Mesendoderm (in vitro differentiated cells): ENCODE data around the gene SIVA1.

Experiments
- DNase-seq: peaks from one replicate; pipeline ENCODE4 v3.0.0; 2013
- H2AK5ac ChIP-seq: 2 replicates; pipeline ENCODE4 v1.6.1; 2013; ENCODE audit warnings: low read length, inconsistent platforms
- H2BK120ac ChIP-seq: 2 replicates; pipeline ENCODE4 v1.6.1; 2013; ENCODE audit warnings: low read depth, mild to moderate bottlenecking, low read length, moderate library complexity, mixed read lengths
- H2BK15ac ChIP-seq: replicated peaks from 2 replicates; pipeline ENCODE4 v1.6.1; 2013; ENCODE audit warnings: low read depth, mild to moderate bottlenecking, moderate library complexity
- H2BK5ac ChIP-seq: 2 replicates; pipeline ENCODE4 v1.6.1; 2013; ENCODE audit warnings: low read length, inconsistent platforms
- H3K18ac ChIP-seq: 2 replicates; pipeline ENCODE4 v1.6.1; 2013; ENCODE audit warnings: mild to moderate bottlenecking, low read length, mixed read lengths
- H3K23ac ChIP-seq: one replicate; pipeline ENCODE4 v1.6.1; 2013; ENCODE audit warnings: low read length
- H3K27ac ChIP-seq: 2 replicates; pipeline ENCODE4 v1.5.1; 2013; ENCODE audit warnings: low read depth, mild to moderate bottlenecking, inconsistent platforms, low read length, moderate library complexity
- H3K27me3 ChIP-seq: 2 replicates; pipeline ENCODE4 v1.6.1; 2013; ENCODE audit warnings: low read length, control low read depth, mild to moderate bottlenecking, inconsistent platforms; ENCODE audit not compliant: insufficient read depth, poor library complexity
- H3K36me3 ChIP-seq: 2 replicates; pipeline ENCODE4 v1.6.1; 2013; ENCODE audit warnings: low read length, inconsistent platforms; ENCODE audit not compliant: control insufficient read depth, insufficient read depth
- H3K4ac ChIP-seq: one replicate; pipeline ENCODE4 v1.6.1; 2013; ENCODE audit warnings: low read depth, mild to moderate bottlenecking, low read length, moderate library complexity
- H3K4me1 ChIP-seq: 2 replicates; pipeline ENCODE4 v1.6.1; 2013; ENCODE audit warnings: low read depth, low read length, inconsistent platforms; ENCODE audit not compliant: control insufficient read depth
- H3K4me2 ChIP-seq: 2 replicates; pipeline ENCODE4 v1.6.1; 2013; ENCODE audit warnings: low read length
- H3K4me3 ChIP-seq: 2 replicates; pipeline ENCODE4 v1.5.1; 2013; ENCODE audit warnings: mild to moderate bottlenecking, low read length
- H3K56ac ChIP-seq: one replicate; pipeline ENCODE4 v1.6.1; 2013; ENCODE audit warnings: low read length
- H3K79me1 ChIP-seq: 2 replicates; pipeline ENCODE4 v1.6.1; 2013; ENCODE audit warnings: low read length, inconsistent platforms
- H3K79me2 ChIP-seq: 2 replicates; pipeline ENCODE4 v1.6.1; 2013; ENCODE audit warnings: mild to moderate bottlenecking, low read length; ENCODE audit not compliant: control insufficient read depth, insufficient read depth
- H3K9ac ChIP-seq: 2 replicates; pipeline ENCODE4 v1.6.1; 2013; ENCODE audit warnings: low read length, inconsistent platforms
- H4K5ac ChIP-seq: one replicate; pipeline ENCODE4 v1.6.1; 2013; ENCODE audit warnings: low read length
- H4K8ac ChIP-seq: one replicate; pipeline ENCODE4 v1.6.1; 2013; ENCODE audit warnings: low read depth, mild to moderate bottlenecking, control low read depth, low read length, moderate library complexity
- WGBS: extraction: QIAGEN DNeasy Blood & Tissue Kit; methylation state at CpG from one replicate; pipeline ENCODE4 v1.1.7; 2013; ENCODE audit warnings: low lambda C conversion rate, missing lambda C conversion rate; ENCODE audit not compliant: insufficient coverage; ENCODE audit errors: extremely low coverage; 5-methylcytosine and 5-hydroxymethylcytosine counted together

Gene SIVA1

GRCh38 chr14:104735830-104736642 is 16.9 kb upstream of the SIVA1 start:
- H3K27ac ChIP-seq = no peak overlapping the region

GRCh38 chr14:104738375-104739019 is 14.4 kb upstream of the SIVA1 start:
- H3K18ac ChIP-seq = no peak overlapping the region
- H4K5ac ChIP-seq = no peak overlapping the region
- H3K23ac ChIP-seq = no peak overlapping the region
- no peak overlapping the region for H4K8ac ChIP-seq
- no peak overlapping the region for H3K4me2 ChIP-seq
- no peaks in the 10 kb centered on the region for H3K79me1 ChIP-seq
- H2BK15ac ChIP-seq = no peak overlapping the region
- no CpG with 5 or more reads among the region's 18 CpGs for WGBS
- no peak overlapping the region for H3K27ac ChIP-seq
- H3K4me3 ChIP-seq = no peak overlapping the region
- no peak overlapping the region for H3K56ac ChIP-seq
- no peak overlapping the region for H3K4ac ChIP-seq
- H2AK5ac ChIP-seq = no peak overlapping the region
- DNase-seq = no peak
- H3K4me1 ChIP-seq = no peaks in the 10 kb centered on the region
- no peaks in the 10 kb centered on the region for H3K36me3 ChIP-seq
- H3K79me2 ChIP-seq = no peaks in the 10 kb centered on the region
- H2BK5ac ChIP-seq = no peak overlapping the region
- no peak overlapping the region for H2BK120ac ChIP-seq
- no peaks in the 10 kb centered on the region for H3K27me3 ChIP-seq
- no peak overlapping the region for H3K9ac ChIP-seq

More at GRCh38 chr14:104735830-104736642, 16.9 kb upstream of the SIVA1 start:
- H4K5ac ChIP-seq = no peak overlapping the region
- no peak overlapping the region for H3K4ac ChIP-seq
- no peak for DNase-seq
- H3K4me1 ChIP-seq = no peaks in the 10 kb centered on the region
- no peaks in the 10 kb centered on the region for H3K79me2 ChIP-seq
- H3K79me1 ChIP-seq = no peaks in the 10 kb centered on the region
- no peak overlapping the region for H3K18ac ChIP-seq
- H3K4me3 ChIP-seq = no peak overlapping the region
- H2BK15ac ChIP-seq = no peak overlapping the region
- no peaks in the 10 kb centered on the region for H3K27me3 ChIP-seq
- H3K9ac ChIP-seq = no peak overlapping the region
- H2BK120ac ChIP-seq = no peak overlapping the region
- no peak overlapping the region for H3K23ac ChIP-seq
- H3K36me3 ChIP-seq = no peaks in the 10 kb centered on the region
- no peak overlapping the region for H3K56ac ChIP-seq
- no CpG with 5 or more reads among the region's 26 CpGs for WGBS
- no peak overlapping the region for H2BK5ac ChIP-seq
- H4K8ac ChIP-seq = no peak overlapping the region
- no peak overlapping the region for H3K4me2 ChIP-seq
- no peak overlapping the region for H2AK5ac ChIP-seq

GRCh38 chr14:104739026-104739425 is 13.9 kb upstream of the SIVA1 start:
- Histone ChIP-seq H4K5ac (no peak overlapping the region), H3K79me1 (no peaks in the 10 kb centered on the region), H3K4me1 (no peaks in the 10 kb centered on the region), H3K18ac (no peak overlapping the region), H3K27me3 (no peaks in the 10 kb centered on the region), H3K4ac (no peak overlapping the region), H2BK5ac (no peak overlapping the region), H3K27ac (no peak overlapping the region), H4K8ac (no peak overlapping the region), H3K4me3 (no peak overlapping the region), H2AK5ac (no peak overlapping the region), H2BK15ac (no peak overlapping the region), H3K56ac (no peak overlapping the region), H2BK120ac (no peak overlapping the region), H3K4me2 (no peak overlapping the region), H3K79me2 (no peaks in the 10 kb centered on the region), H3K36me3 (no peaks in the 10 kb centered on the region), H3K23ac (no peak overlapping the region), H3K9ac (no peak overlapping the region)
- no peak for DNase-seq
- WGBS = no CpG with 5 or more reads among the region's 17 CpGs

- no peak overlapping the region for H3K18ac ChIP-seq
- no peak overlapping the region for H3K4me3 ChIP-seq
- DNase-seq = no peak
- no peak overlapping the region for H2BK15ac ChIP-seq
- no peak overlapping the region for H3K56ac ChIP-seq
- H3K79me1 ChIP-seq = no peaks in the 10 kb centered on the region
- H3K4me2 ChIP-seq = no peak overlapping the region
- no peak overlapping the region for H4K5ac ChIP-seq
- no peaks in the 10 kb centered on the region for H3K79me2 ChIP-seq
- no CpG with 5 or more reads among the region's 29 CpGs for WGBS
- no peak overlapping the region for H3K27ac ChIP-seq
- no peaks in the 10 kb centered on the region for H3K27me3 ChIP-seq
- H3K23ac ChIP-seq = no peak overlapping the region
- no peak overlapping the region for H2BK120ac ChIP-seq
- H3K9ac ChIP-seq = no peak overlapping the region
- no peak overlapping the region for H2BK5ac ChIP-seq
- H2AK5ac ChIP-seq = no peak overlapping the region
- H3K36me3 ChIP-seq = no peaks in the 10 kb centered on the region
- no peaks in the 10 kb centered on the region for H3K4me1 ChIP-seq
- H3K4ac ChIP-seq = no peak overlapping the region
- H4K8ac ChIP-seq = no peak overlapping the region
Measured at GRCh38 chr14:104739546-104740516, 13.1 kb upstream of the SIVA1 start.

- Histone ChIP-seq H3K4me2 (no peak overlapping the region), H2BK120ac (no peak overlapping the region), H3K9ac (no peak overlapping the region), H2BK5ac (no peak overlapping the region), H3K79me1 (no peaks in the 10 kb centered on the region), H4K5ac (no peak overlapping the region), H3K27me3 (no peaks in the 10 kb centered on the region), H3K18ac (no peak overlapping the region), H3K4ac (no peak overlapping the region), H2BK15ac (no peak overlapping the region), H3K4me1 (no peaks in the 10 kb centered on the region), H2AK5ac (no peak overlapping the region), H3K79me2 (no peaks in the 10 kb centered on the region), H3K4me3 (no peak overlapping the region), H4K8ac (no peak overlapping the region), H3K23ac (no peak overlapping the region), H3K36me3 (no peaks in the 10 kb centered on the region), H3K27ac (no peak overlapping the region), H3K56ac (no peak overlapping the region)
- WGBS = no CpG with 5 or more reads among the region's 29 CpGs
- DNase-seq = no peak
Measured at GRCh38 chr14:104741108-104741802, 11.7 kb upstream of the SIVA1 start.
